OCI-LY7 (cell line): ENCODE measurements around the gene FAM78A. TPM values are rescaled to one million over a fixed set of nuclear protein-coding genes. Genes with fewer than 3 reads are reported as not detected.

Source experiments
- BruUV-seq: library from RNA; stranded (reverse); fragments of 400-500 nt; replicated peaks from 2 replicates; lab custom pipeline; 2021; lab: Mats Ljungman, UMichigan
- CTCF ChIA-PET: fragments of 300-600 bp; sonication (Branson Sonifier 250); formaldehyde crosslinking; loops from one replicate; lab custom pipeline; 2022; ENCODE audit warnings: antibody characterized with exemption; ENCODE audit not compliant: unreplicated experiment; lab: Charles Lee
- POLR2A ChIA-PET: fragments of 300-600 bp; sonication (Branson Sonifier 250); formaldehyde crosslinking; loops from one replicate; lab custom pipeline; 2022; ENCODE audit warnings: antibody characterized with exemption; lab: Charles Lee
- DNase-seq: peaks from one replicate; pipeline ENCODE4 v3.0.0-alpha.2; 2015; ENCODE audit warnings: low spot score
- H2AFZ ChIP-seq: fragments of 200-600 bp; sonication (generic), shearing (Covaris generic); 2 replicates; pipeline ENCODE4 v1.6.1; 2014; ENCODE audit warnings: mild to moderate bottlenecking, antibody characterized with exemption, low read length, moderate library complexity
- H3K27ac ChIP-seq: fragments of 200-600 bp; sonication (generic); 2 replicates; pipeline ENCODE4 v1.5.1; 2014; ENCODE audit warnings: mixed run types, low read depth, mild to moderate bottlenecking, moderate library complexity, low read length, inconsistent platforms; ENCODE audit not compliant: poor library complexity, severe bottlenecking
- H3K36me3 ChIP-seq: fragments of 200-600 bp; sonication (generic); 2 replicates; pipeline ENCODE4 v1.6.1; 2014; ENCODE audit warnings: mild to moderate bottlenecking, antibody characterized with exemption, low read length, moderate library complexity, mixed read lengths; ENCODE audit not compliant: insufficient read depth
- H3K4me1 ChIP-seq: fragments of 200-600 bp; sonication (generic); 2 replicates; pipeline ENCODE4 v1.5.1; 2014; ENCODE audit warnings: mild to moderate bottlenecking, low read length; ENCODE audit not compliant: insufficient read depth, poor library complexity, severe bottlenecking
- H3K4me2 ChIP-seq: fragments of 200-600 bp; sonication (generic); 2 replicates; pipeline ENCODE4 v1.6.1; 2014; ENCODE audit warnings: mild to moderate bottlenecking, low read length
- H3K4me3 ChIP-seq: fragments of 200-600 bp; sonication (generic); 2 replicates; pipeline ENCODE4 v1.5.1; 2014; ENCODE audit warnings: mild to moderate bottlenecking, low read depth, low read length; ENCODE audit not compliant: poor library complexity, severe bottlenecking
- H3K79me2 ChIP-seq: fragments of 200-600 bp; sonication (generic); 2 replicates; pipeline ENCODE4 v1.6.1; 2016; ENCODE audit warnings: low read depth, mild to moderate bottlenecking, low read length, moderate library complexity, mixed read lengths; ENCODE audit not compliant: insufficient read depth
- H3K9me2 ChIP-seq: fragments of 200-600 bp; sonication (generic); 2 replicates; pipeline ENCODE4 v1.6.1; 2016; ENCODE audit warnings: mild to moderate bottlenecking, low read length, mixed read lengths; ENCODE audit not compliant: insufficient read depth
- H3K9me3 ChIP-seq: fragments of 200-600 bp; sonication (generic); 2 replicates; pipeline ENCODE4 v1.6.1; 2014; ENCODE audit warnings: mild to moderate bottlenecking, mixed run types, low read length, mixed read lengths
- H4K20me1 ChIP-seq: fragments of 200-600 bp; sonication (generic); 2 replicates; pipeline ENCODE4 v1.6.1; 2014; ENCODE audit warnings: mild to moderate bottlenecking, antibody characterized with exemption, low read length, moderate library complexity, mixed read lengths; ENCODE audit not compliant: insufficient read depth
- CTCF ChIP-seq: fragments of 200-600 bp; sonication (generic); conservative IDR thresholded peaks from 2 replicates; pipeline ENCODE4 v1.5.1; 2014; ENCODE audit warnings: mild to moderate bottlenecking, antibody characterized with exemption, low read length, moderate library complexity, mixed read lengths
- EZH2phosphoT487 ChIP-seq: fragments of 200-600 bp; sonication (generic); IDR thresholded peaks from 2 replicates; pipeline ENCODE4 v1.6.1; 2018; ENCODE audit warnings: low read depth, borderline replicate concordance, mild to moderate bottlenecking, mixed run types, antibody characterized with exemption, low read length, moderate library complexity, mixed read lengths
- intact Hi-C: fragments of 100-400 bp; cut with micrococcal nuclease; formaldehyde crosslinking; loops from one replicate; pipeline ENCODE4 v1.10.0; 2022; ENCODE audit not compliant: unreplicated experiment
- total RNA-seq, 2 experiments: library from RNA; depleted of rRNA in 1 of 2; stranded (reverse); fragments of >200 nt in 1 of 2; shearing (Covaris generic) in 1 of 2; gene quantifications; 2 replicates each; pipeline ENCODE4 v1.2.3, GENCODE V29; 2014 to 2022

The FAM78A gene
- total RNA-seq, 2 experiments from 2014 or later = 25.0 to 35.0 TPM

- Histone ChIP-seq H4K20me1 (no peaks in the 10 kb centered on the region), H3K4me1 (no peaks in the 10 kb centered on the region), H2AFZ (no peak overlapping the region), H3K9me3 (no peaks in the 10 kb centered on the region), H3K36me3 (no peaks in the 10 kb centered on the region), H3K4me2 (no peak overlapping the region), H3K27ac (no peak overlapping the region), H3K9me2 (no peaks in the 10 kb centered on the region), H3K4me3 (no peak overlapping the region), H3K79me2 (no peaks in the 10 kb centered on the region)
- TF ChIP-seq CTCF (no peak), EZH2phosphoT487 (no peak)
- ChIA-PET CTCF (interaction anchor here (0.9 kb wide), 1 partner anchor 11 kb away, joined by 3 read pairs; no protein-coding TSS in a partner anchor), POLR2A (interaction anchor here (0.6 to 0.8 kb wide), 3 partner anchors 38 to 249 kb away, joined by 3 to 4 read pairs (median 4); no protein-coding TSS in a partner anchor)
- no TSS peak for BruUV-seq
- intact Hi-C loops = no loop called here
- DNase-seq = no peak
Observed at GRCh38 chr9:131291795-131292315, 15.5 kb upstream of the FAM78A start.

DNA sequence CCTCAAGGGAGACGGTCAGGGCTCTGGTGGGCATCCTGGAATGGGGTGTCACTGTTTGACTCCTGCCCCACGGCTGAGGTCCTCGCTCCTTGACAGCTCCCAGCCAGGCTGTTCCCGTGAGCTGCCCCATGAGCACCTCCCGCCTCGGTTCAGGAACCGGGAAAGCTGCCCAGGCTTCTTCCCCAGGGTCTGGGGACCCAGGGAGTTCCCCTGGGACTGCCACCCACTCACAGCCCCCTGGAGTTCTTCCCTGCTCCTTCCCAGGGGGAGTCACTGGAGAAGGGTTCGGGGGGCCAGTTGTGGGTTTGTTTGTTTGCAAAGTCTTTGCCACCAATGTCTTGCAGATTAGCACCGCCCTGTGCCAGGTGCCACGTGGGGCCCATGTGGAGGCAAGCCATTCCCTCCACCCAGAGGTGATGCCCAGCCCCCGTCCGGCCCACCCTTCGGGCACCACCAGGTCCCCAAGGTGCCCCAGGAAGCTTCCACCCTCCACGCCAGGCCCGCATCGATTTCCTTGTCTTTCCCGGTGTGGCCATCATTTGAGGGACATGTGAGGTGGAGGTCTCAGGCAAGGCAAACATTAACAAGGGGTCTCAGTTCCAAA lies 14.6 kb upstream of the FAM78A start:
- BruUV-seq = no TSS peak
- no peaks in the 10 kb centered on the region for H3K4me1 ChIP-seq
- H3K9me3 ChIP-seq = no peaks in the 10 kb centered on the region
- TF ChIP-seq CTCF = no peak
- TF ChIP-seq EZH2phosphoT487 = no peak
- no peaks in the 10 kb centered on the region for H3K36me3 ChIP-seq
- H3K9me2 ChIP-seq = no peaks in the 10 kb centered on the region
- H3K27ac ChIP-seq = no peak overlapping the region
- ChIA-PET POLR2A (no interaction called here), CTCF (no interaction called here)
- DNase-seq = no peak
- H2AFZ ChIP-seq = no peak overlapping the region
- intact Hi-C loops = no loop called here
- no peak overlapping the region for H3K4me3 ChIP-seq
- H3K79me2 ChIP-seq = no peaks in the 10 kb centered on the region
- H3K4me2 ChIP-seq = no peak overlapping the region
- no peaks in the 10 kb centered on the region for H4K20me1 ChIP-seq

DNA sequence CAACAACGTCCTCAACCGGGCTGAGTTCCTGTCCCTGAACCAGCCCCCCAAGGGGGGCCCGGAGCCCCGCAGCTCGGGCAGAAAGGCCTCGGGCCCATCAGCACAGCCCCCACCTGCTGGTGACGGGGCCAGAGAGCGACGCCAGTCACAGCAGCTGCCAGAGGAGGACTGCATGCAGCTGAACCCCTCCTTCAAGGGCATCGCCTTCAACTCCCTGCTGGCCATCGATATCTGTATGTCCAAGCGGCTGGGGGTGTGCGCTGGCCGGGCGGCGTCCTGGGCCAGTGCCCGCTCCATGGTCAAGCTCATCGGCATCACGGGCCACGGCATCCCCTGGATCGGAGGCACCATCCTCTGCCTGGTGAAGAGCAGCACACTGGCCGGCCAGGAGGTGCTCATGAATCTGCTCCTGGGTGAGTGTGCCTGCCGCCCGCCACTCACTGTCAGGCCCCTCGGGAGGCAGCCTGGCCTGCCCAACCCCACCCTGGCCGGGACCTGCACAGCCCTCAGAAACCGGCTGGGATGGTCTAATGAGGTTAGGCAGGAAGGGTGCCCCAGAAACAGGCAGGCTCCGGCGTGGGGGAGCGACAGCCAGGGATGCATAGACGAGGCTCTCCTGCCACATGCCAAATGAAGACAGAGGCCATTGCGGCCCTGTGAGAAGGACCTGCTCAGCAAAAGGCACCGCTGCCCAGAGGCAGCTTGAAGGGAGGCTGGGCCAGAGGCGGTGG lies 13.9 kb upstream of the FAM78A start:
- intact Hi-C loops = no loop called here
- Histone ChIP-seq H3K4me3 (no peak overlapping the region), H3K36me3 (no peaks in the 10 kb centered on the region), H2AFZ (0 out of 2 replicates have a peak overlapping the region, but pooled peaks have one; percentile 35), H3K9me3 (no peaks in the 10 kb centered on the region), H3K79me2 (no peaks in the 10 kb centered on the region), H3K4me1 (no peaks in the 10 kb centered on the region), H3K9me2 (no peaks in the 10 kb centered on the region), H3K4me2 (no peak overlapping the region), H3K27ac (no peak overlapping the region), H4K20me1 (no peaks in the 10 kb centered on the region)
- TF ChIP-seq CTCF (no peak), EZH2phosphoT487 (no peak)
- no TSS peak for BruUV-seq
- POLR2A ChIA-PET = no interaction called here
- DNase-seq = no peak
- CTCF ChIA-PET = no interaction called here
